Activated CD4-positive, alpha-beta memory T cell treated with anti-CD3 and anti-CD28 coated beads for 36 hours (primary cell): Measurements from ENCODE around the gene ADRM1. TPM values are rescaled to one million over a fixed set of nuclear protein-coding genes. Genes with fewer than 3 reads are reported as not detected.

Experiments
- CTCF ChIA-PET: fragments of 350-600 bp; sonication (Branson Sonifier 250); formaldehyde crosslinking; loops from one replicate; lab custom pipeline; 2021; ENCODE audit warnings: antibody characterized with exemption, inconsistent platforms; lab: Charles Lee
- POLR2A ChIA-PET: fragments of 350-600 bp; sonication (Branson Sonifier 250); formaldehyde crosslinking; loops from one replicate; lab custom pipeline; 2021; ENCODE audit warnings: antibody characterized with exemption; lab: Charles Lee
- DNase-seq: peaks from one replicate; pipeline ENCODE4 v3.0.0-alpha.2; 2020
- H3K27ac Mint-ChIP-seq: one replicate; pipeline ENCODE4 v1.8.0; 2021; ENCODE audit warnings: mixed read lengths
- H3K27me3 Mint-ChIP-seq: one replicate; pipeline ENCODE4 v1.8.0; 2021; ENCODE audit warnings: mixed read lengths
- H3K36me3 Mint-ChIP-seq: one replicate; pipeline ENCODE4 v1.8.0; 2021; ENCODE audit warnings: mixed read lengths
- H3K4me1 Mint-ChIP-seq: one replicate; pipeline ENCODE4 v1.8.0; 2021; ENCODE audit warnings: low read depth, mixed read lengths
- H3K4me3 Mint-ChIP-seq: one replicate; pipeline ENCODE4 v1.8.0; 2021; ENCODE audit warnings: mild to moderate bottlenecking, mixed read lengths
- H3K9me3 Mint-ChIP-seq: one replicate; pipeline ENCODE4 v1.8.0; 2021; ENCODE audit warnings: mixed read lengths
- intact Hi-C: fragments of 100-400 bp; cut with micrococcal nuclease; formaldehyde crosslinking; loops from one replicate; pipeline ENCODE4 v1.15.1; 2023
- total RNA-seq, 2 experiments: library from RNA; stranded (reverse); gene quantifications; one replicate each; pipeline ENCODE4 v1.2.3, GENCODE V29; 2021

Gene ADRM1
- total RNA-seq, 2 experiments from 2014 or later = 98.6 to 101 TPM

DNA sequence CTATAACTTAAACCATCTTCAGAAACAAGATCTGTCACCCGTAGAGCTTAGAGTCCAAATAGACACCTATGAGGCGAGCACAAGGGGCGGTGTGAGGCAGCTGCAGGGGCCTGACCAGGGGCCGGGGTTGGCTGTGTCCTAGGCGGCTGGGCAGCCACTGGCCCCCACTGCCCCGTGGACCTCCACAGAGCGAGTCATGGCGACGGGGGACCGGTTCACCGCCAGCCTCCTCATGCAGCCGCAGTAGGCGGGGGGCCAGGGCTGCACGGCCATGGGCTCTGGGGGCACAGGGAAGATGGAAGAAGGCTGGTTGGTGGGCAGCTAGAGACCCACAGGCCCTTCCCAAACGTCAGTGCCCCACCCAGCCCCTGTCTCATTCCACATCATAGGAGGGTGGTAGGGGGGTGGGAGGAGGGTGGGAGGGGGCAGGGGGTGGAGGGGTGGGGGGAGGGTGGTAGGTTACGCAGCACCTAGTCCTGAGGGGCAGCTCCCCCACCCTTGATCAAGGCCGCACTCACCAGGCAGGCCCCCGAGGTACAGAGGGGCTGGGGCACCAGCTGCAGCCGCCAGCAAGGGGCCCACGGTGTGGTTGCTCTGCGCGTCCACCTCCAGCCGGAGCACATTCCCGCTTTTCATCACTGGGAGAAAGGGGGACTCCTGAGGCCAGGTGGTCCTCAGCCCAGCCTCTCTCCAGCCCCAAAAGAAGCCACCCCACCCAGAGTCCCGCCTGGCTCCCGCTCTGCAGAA is 6.6 kb downstream of the ADRM1 start:
- Mint-ChIP-seq H3K27me3 (no peaks in the 10 kb centered on the region), H3K27ac (no peak overlapping the region), H3K36me3 (peaks cover 13% of the 10 kb centered on the region), H3K4me1 (peaks cover 15% of the 10 kb centered on the region), H3K9me3 (no peaks in the 10 kb centered on the region), H3K4me3 (no peak overlapping the region)
- intact Hi-C loops = no loop called here
- ChIA-PET POLR2A (no interaction called here), CTCF (no interaction called here)
- no peak for DNase-seq

DNA sequence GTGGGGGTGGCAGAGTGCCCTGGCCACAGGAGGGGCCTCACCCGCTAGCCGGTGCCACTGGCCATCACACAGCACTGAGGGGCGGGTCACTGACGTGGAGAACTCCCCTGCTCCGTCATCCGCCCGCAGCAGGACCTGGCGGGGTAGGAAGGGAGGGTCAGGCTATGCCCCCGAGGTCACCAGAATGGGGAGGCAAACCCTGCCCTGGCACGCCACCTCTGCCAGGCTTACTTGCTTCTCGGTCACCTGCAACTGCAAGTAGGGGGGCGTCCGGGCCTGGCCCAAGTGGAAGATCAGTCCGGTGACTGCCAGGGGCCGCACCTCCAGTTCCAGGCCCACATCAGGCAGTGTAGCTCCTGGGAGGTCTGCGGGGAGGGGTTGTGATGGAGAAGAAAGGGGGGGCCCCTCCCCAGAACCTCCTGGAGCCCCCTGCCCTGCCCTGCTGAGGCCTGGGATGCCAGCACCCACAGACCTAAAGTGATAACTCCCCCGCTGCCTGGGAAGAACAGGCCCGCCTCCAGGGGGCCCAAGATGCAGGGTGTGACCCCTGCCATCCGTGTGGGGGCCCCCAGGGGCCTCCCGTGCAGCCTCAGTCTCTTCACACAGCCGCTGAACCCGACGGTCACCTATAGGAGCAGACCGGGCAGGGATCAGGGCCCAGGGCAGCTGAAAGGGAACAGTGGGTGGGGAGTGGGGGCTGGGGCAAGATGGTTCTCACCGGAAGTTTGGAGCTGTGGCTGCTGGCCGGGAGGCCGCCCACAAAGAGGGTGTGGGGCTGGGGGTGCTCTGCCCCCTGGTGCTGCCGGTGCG is 7.4 kb downstream of the ADRM1 start:
- Mint-ChIP-seq H3K27me3 (no peaks in the 10 kb centered on the region), H3K4me1 (peaks cover 9% of the 10 kb centered on the region), H3K36me3 (peaks cover 9% of the 10 kb centered on the region), H3K4me3 (no peak overlapping the region), H3K9me3 (no peaks in the 10 kb centered on the region), H3K27ac (no peak overlapping the region)
- ChIA-PET CTCF (no interaction called here), POLR2A (no interaction called here)
- intact Hi-C loops = no loop called here
- no peak for DNase-seq

GRCh38 chr20:62310757-62311121 is 7.9 kb downstream of the ADRM1 start:
- Mint-ChIP-seq H3K27ac (no peak overlapping the region), H3K4me3 (no peak overlapping the region), H3K9me3 (no peaks in the 10 kb centered on the region), H3K27me3 (no peaks in the 10 kb centered on the region), H3K4me1 (peaks cover 3% of the 10 kb centered on the region), H3K36me3 (peaks cover 4% of the 10 kb centered on the region)
- intact Hi-C loops = no loop called here
- DNase-seq = no peak
- POLR2A ChIA-PET = no interaction called here
- CTCF ChIA-PET = no interaction called here

DNA sequence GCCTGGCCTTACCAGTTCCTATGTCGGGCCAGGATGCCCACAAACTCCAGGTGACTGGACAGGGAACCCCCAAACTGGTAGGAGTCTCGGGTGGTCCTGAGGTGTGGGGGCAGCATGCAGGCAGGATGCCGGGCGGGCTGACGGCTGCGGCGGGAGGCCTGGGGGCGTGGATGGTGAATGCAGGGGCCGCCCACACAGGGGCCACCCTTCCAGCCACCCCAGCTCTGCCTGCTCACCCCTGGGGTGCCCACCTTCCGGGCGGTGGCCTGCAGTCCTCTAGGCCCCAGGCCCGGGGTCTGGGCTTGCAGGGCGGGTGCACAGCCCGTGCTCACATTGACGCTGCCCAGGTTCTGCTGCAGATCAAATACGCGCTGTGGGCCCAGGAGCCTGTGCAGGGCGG is 8.4 kb downstream of the ADRM1 start:
- Mint-ChIP-seq H3K4me1 (no peaks in the 10 kb centered on the region), H3K9me3 (no peaks in the 10 kb centered on the region), H3K27ac (no peak overlapping the region), H3K4me3 (no peak overlapping the region), H3K36me3 (peaks cover 3% of the 10 kb centered on the region), H3K27me3 (no peaks in the 10 kb centered on the region)
- DNase-seq = no peak
- CTCF ChIA-PET = no interaction called here
- intact Hi-C loops = no loop called here
- POLR2A ChIA-PET = no interaction called here

GRCh38 chr20:62311832-62312661 is 9.2 kb downstream of the ADRM1 start:
- H3K9me3 Mint-ChIP-seq = no peaks in the 10 kb centered on the region
- no peak for DNase-seq
- no peaks in the 10 kb centered on the region for H3K27me3 Mint-ChIP-seq
- ChIA-PET CTCF (no interaction called here), POLR2A (no interaction called here)
- H3K27ac Mint-ChIP-seq = no peak overlapping the region
- no peaks in the 10 kb centered on the region for H3K4me1 Mint-ChIP-seq
- intact Hi-C loops = no loop called here
- peaks cover 3% of the 10 kb centered on the region for H3K36me3 Mint-ChIP-seq
- H3K4me3 Mint-ChIP-seq = no peak overlapping the region

GRCh38 chr20:62312662-62312977 is 9.8 kb downstream of the ADRM1 start:
- ChIA-PET CTCF (no interaction called here), POLR2A (no interaction called here)
- DNase-seq = no peak
- Mint-ChIP-seq H3K27ac (no peak overlapping the region), H3K27me3 (no peaks in the 10 kb centered on the region), H3K9me3 (no peaks in the 10 kb centered on the region), H3K4me1 (no peaks in the 10 kb centered on the region), H3K36me3 (peaks cover 3% of the 10 kb centered on the region), H3K4me3 (no peak overlapping the region)
- intact Hi-C loops = no loop called here

DNA sequence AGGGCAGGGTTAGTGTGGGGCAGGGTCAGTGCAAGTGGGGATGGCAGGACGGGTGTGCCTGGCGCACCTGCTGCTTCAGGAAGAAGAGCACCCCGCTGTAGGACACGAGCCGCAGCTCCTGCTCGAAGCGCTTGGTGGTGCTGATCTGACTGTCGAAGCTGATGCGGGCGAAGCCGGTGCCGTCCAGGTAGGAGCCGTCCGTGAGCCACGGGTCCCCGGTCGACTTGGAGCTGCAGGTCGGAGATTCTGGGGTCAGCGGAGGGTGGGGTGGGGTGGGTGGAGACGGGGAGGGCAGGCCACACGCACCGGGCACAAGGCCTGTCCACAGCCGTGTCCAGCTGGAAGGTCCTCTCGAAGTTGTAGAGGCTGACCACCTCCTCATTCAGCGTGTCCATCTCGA is 10.2 kb downstream of the ADRM1 start:
- H3K4me3 Mint-ChIP-seq = no peak overlapping the region
- H3K36me3 Mint-ChIP-seq = peaks cover 3% of the 10 kb centered on the region
- ChIA-PET CTCF (no interaction called here), POLR2A (no interaction called here)
- H3K4me1 Mint-ChIP-seq = no peaks in the 10 kb centered on the region
- H3K9me3 Mint-ChIP-seq = no peaks in the 10 kb centered on the region
- no peak for DNase-seq
- no peak overlapping the region for H3K27ac Mint-ChIP-seq
- no peaks in the 10 kb centered on the region for H3K27me3 Mint-ChIP-seq
- intact Hi-C loops = no loop called here

DNA sequence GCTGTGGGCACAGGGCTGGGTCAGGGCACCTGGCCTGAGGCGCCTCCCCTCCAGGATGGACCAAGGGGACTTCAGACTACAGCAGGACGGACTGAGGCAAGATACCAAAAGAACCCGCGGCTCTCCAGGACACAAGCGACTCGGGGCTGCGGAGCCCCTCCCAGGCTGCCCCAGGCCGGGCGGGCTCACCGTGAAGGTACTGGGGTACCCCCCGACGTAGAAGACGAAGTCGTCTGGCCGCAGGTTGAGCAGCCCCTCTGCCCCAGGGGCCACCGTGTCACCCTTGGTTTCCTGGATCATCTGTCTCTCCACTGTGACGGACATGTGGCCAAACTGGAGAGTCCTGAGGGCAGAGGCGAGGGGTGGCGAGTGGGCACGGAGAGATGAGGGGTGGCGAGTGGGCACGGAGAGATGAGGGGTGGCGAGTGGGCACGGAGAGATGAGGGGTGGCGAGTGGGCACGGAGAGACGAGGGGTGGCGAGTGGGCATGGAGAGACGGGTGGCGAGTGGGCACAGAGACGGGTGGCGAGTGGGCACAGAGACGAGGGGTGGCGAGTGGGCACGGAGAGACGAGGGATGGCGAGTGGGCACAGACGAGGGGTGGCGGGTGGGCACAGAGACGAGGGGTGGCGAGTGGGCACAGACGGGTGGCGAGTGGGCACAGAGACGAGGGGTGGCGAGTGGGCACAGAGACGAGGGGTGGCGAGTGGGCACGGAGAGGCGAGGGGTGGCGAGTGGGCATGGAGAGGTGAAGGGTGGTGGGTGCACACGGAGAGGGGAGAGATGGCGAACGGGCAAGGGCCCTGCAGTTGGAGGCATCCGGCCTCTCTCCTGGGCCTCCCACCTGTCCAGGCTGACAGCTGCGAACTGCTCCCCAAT is 10.9 kb downstream of the ADRM1 start:
- Mint-ChIP-seq H3K4me3 (no peak overlapping the region), H3K9me3 (no peaks in the 10 kb centered on the region), H3K4me1 (no peaks in the 10 kb centered on the region), H3K27me3 (no peaks in the 10 kb centered on the region), H3K27ac (no peak overlapping the region), H3K36me3 (peaks cover 2% of the 10 kb centered on the region)
- ChIA-PET CTCF (no interaction called here), POLR2A (no interaction called here)
- intact Hi-C loops = no loop called here
- DNase-seq = no peak

DNA sequence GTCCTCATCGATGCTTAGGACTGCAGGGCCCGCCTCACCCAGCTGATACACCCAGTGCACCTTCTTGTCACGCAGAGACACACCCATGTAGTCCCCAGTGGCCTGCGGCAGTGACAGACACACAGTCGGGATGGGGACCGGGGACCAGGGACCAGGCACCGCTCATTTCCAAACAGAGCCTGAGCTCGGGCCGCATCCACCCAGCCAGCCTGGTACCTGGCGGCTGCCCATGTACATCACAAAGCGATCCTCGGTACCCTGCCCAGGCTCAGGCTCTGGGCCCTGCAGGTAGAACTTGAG is 11.5 kb downstream of the ADRM1 start:
- no peak for DNase-seq
- H3K27ac Mint-ChIP-seq = no peak overlapping the region
- intact Hi-C loops = no loop called here
- no peaks in the 10 kb centered on the region for H3K4me1 Mint-ChIP-seq
- ChIA-PET POLR2A (no interaction called here), CTCF (no interaction called here)
- H3K27me3 Mint-ChIP-seq = no peaks in the 10 kb centered on the region
- H3K36me3 Mint-ChIP-seq = no peaks in the 10 kb centered on the region
- no peak overlapping the region for H3K4me3 Mint-ChIP-seq
- H3K9me3 Mint-ChIP-seq = no peaks in the 10 kb centered on the region

DNA sequence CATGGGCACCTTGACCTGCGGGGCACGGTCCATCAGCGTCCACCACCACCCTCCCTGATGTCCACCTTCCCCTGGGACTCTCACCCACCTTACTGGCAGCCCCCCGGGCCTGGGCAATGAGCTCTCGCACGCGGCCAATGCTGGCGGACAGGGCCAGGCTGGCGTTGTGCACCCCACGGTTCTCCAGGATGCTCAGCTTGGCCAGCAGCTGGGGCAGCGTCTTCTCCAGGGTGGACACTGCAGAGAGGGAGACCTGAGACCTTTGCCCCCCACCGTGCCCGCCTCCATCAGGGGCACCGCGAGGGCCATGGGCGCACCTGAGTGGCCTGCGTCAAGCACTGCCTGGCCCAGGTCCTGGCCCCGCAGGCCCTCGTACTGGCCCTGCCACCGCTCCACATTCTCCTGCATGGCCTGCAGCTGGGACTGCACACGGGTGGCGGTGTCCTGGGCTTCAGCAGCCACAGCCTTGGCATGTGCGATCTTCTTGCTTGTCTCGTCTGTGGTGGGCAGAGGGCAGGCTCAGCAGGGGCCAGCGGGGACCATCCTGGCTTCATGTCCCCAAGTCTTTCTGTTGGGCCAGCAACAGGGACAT is 12.0 kb downstream of the ADRM1 start:
- Mint-ChIP-seq H3K4me1 (no peaks in the 10 kb centered on the region), H3K36me3 (no peaks in the 10 kb centered on the region), H3K27ac (no peak overlapping the region), H3K4me3 (no peak overlapping the region), H3K9me3 (no peaks in the 10 kb centered on the region), H3K27me3 (no peaks in the 10 kb centered on the region)
- ChIA-PET CTCF (no interaction called here), POLR2A (no interaction called here)
- intact Hi-C loops = no loop called here
- no peak for DNase-seq

DNA sequence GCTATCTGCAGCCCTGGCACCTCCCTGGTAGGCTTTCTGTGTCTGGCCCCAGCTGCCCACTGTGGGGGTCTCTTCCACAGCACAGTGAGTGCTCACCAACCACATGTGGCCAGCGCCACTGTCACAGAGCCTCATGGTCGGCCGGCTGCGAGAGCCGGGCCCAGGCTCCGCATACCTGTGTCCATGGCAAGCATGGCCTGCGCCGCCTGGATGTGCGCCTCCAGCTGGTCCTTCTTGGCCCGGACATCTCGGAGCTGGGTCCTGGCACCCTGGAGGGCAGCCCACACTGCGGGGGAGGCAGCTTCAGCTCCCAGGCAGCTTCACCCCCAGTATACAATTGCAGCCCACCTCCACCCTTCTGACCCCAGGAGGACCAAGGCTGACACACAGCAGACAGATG is 13.0 kb downstream of the ADRM1 start:
- CTCF ChIA-PET = no interaction called here
- DNase-seq = no peak
- Mint-ChIP-seq H3K4me1 (no peaks in the 10 kb centered on the region), H3K9me3 (no peaks in the 10 kb centered on the region), H3K36me3 (no peaks in the 10 kb centered on the region), H3K27me3 (no peaks in the 10 kb centered on the region), H3K27ac (no peak overlapping the region), H3K4me3 (no peak overlapping the region)
- POLR2A ChIA-PET = no interaction called here
- intact Hi-C loops = no loop called here
